Nephron progenitor cell (in vitro differentiated cells): Measurements from ENCODE around the gene KCNB1.

ENCODE experiments used
- DNase-seq: peaks from one replicate; pipeline ENCODE4 v3.0.0; 2021
- H3K27ac Mint-ChIP-seq: 2 replicates; pipeline ENCODE4 v1.8.0; 2021; ENCODE audit warnings: mild to moderate bottlenecking, moderate library complexity, mixed read lengths
- H3K27me3 Mint-ChIP-seq: 2 replicates; pipeline ENCODE4 v1.8.0; 2021; ENCODE audit warnings: mild to moderate bottlenecking, low read depth, mixed read lengths; ENCODE audit not compliant: poor library complexity
- H3K36me3 Mint-ChIP-seq: 2 replicates; pipeline ENCODE4 v1.8.0; 2021; ENCODE audit warnings: low read depth, mixed read lengths
- H3K4me1 Mint-ChIP-seq: 2 replicates; pipeline ENCODE4 v1.8.0; 2021; ENCODE audit warnings: mixed read lengths
- H3K4me3 Mint-ChIP-seq: 2 replicates; pipeline ENCODE4 v1.8.0; 2021; ENCODE audit warnings: mild to moderate bottlenecking, moderate library complexity, mixed read lengths
- H3K9me3 Mint-ChIP-seq: 2 replicates; pipeline ENCODE4 v1.8.0; 2021; ENCODE audit warnings: mild to moderate bottlenecking, moderate library complexity, mixed read lengths
- CTCF ChIP-seq: fragments of 200-600 bp; sonication (generic); IDR thresholded peaks from 2 replicates; pipeline ENCODE4 v1.5.0; 2021; ENCODE audit warnings: antibody characterized with exemption

Gene KCNB1

DNA sequence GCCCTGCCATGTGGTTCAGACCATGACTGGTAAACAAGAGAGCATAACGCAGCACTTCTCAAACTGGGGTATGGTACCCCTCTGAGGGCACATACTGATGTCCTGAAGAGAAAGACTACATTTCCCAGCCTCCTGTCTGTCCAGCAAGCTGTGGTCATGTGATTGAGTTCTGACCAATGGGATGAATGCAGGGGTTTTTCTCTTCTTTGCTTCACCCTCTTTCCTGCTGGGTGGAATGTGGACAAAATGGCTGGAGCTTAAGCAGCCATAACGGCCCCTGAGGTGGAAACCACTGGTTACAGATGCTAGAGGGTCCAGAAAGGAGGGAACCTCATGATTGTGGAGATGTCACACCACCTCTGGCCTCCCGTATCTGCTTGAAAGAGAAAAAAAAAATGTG, 19.4 kb upstream of the KCNB1 start:
- Mint-ChIP-seq H3K27me3 (peaks cover 15% of the 10 kb centered on the region), H3K27ac (no peak overlapping the region), H3K9me3 (no peaks in the 10 kb centered on the region), H3K4me1 (peaks cover 31% of the 10 kb centered on the region), H3K36me3 (no peaks in the 10 kb centered on the region), H3K4me3 (no peak overlapping the region)
- no peak for TF ChIP-seq CTCF
- no peak for DNase-seq

- Mint-ChIP-seq H3K4me1 (peaks cover 8% of the 10 kb centered on the region), H3K27me3 (peaks cover 24% of the 10 kb centered on the region), H3K9me3 (no peaks in the 10 kb centered on the region), H3K4me3 (no peak overlapping the region), H3K27ac (no peak overlapping the region), H3K36me3 (no peaks in the 10 kb centered on the region)
- TF ChIP-seq CTCF, result no peak
- DNase-seq, result no peak
Observed at GRCh38 chr20:49497398-49497669, 14.9 kb upstream of the KCNB1 start.

DNA sequence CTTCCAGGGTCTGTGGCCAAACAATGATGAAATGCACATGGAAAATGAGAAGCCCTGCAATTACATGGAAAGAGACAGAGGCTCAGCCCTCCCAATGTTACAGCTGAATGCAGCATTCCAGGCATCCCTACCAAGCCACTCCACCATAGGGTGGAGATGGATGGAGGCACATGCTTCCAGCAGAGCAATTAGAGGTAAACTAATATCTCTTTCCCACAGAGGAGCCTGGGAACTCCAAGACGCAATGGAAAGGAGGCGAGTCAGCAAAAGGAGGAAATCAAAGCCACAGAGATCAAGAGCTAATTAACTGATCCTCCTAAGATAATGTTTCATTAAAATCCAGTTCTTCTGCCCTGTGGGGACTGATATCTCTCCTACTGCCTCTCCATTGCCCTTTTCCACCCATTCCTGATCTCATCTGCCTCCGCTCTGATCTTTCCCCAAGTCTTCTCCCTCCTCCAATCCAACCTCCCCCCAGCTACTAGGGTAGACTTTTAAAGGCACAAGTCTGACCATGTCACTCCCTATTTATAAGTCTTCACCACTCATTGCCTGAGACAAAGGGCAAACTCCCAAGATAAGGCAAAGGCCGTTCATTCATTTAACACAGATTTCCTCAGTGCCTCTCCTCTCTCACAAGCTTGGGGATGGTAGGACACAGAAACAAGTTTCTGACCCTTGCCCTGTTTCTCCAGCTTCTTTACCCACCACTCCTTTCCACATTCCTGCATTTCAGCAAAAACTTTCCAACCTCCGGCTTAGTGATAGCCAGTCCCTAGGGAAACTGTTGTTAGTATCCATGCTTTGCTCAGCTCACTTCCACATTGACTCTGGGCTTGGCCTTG, 14.3 kb upstream of the KCNB1 start:
- Mint-ChIP-seq H3K4me1 (peaks cover 8% of the 10 kb centered on the region), H3K4me3 (no peak overlapping the region), H3K9me3 (no peaks in the 10 kb centered on the region), H3K27me3 (peaks cover 23% of the 10 kb centered on the region), H3K36me3 (no peaks in the 10 kb centered on the region), H3K27ac (no peak overlapping the region)
- DNase-seq, result no peak
- no peak for TF ChIP-seq CTCF

- no peak overlapping the region for H3K27ac Mint-ChIP-seq
- H3K36me3 Mint-ChIP-seq, result no peaks in the 10 kb centered on the region
- H3K4me3 Mint-ChIP-seq, result no peak overlapping the region
- peaks cover 8% of the 10 kb centered on the region for H3K4me1 Mint-ChIP-seq
- no peak for TF ChIP-seq CTCF
- no peak for DNase-seq
- peaks cover 24% of the 10 kb centered on the region for H3K27me3 Mint-ChIP-seq
- H3K9me3 Mint-ChIP-seq, result no peaks in the 10 kb centered on the region
Observed at GRCh38 chr20:49496043-49496442, 13.6 kb upstream of the KCNB1 start.

- TF ChIP-seq CTCF, result no peak
- no peak for DNase-seq
- H3K27ac Mint-ChIP-seq, result no peak overlapping the region
- H3K4me1 Mint-ChIP-seq, result no peaks in the 10 kb centered on the region
- no peak overlapping the region for H3K4me3 Mint-ChIP-seq
- H3K27me3 Mint-ChIP-seq, result peaks cover 58% of the 10 kb centered on the region
- H3K36me3 Mint-ChIP-seq, result no peaks in the 10 kb centered on the region
- no peaks in the 10 kb centered on the region for H3K9me3 Mint-ChIP-seq
Observed at GRCh38 chr20:49490689-49491088, 8.2 kb upstream of the KCNB1 start.

- no peaks in the 10 kb centered on the region for H3K9me3 Mint-ChIP-seq
- no peaks in the 10 kb centered on the region for H3K36me3 Mint-ChIP-seq
- no peak overlapping the region for H3K4me3 Mint-ChIP-seq
- H3K4me1 Mint-ChIP-seq, result peaks cover 2% of the 10 kb centered on the region
- no peak for TF ChIP-seq CTCF
- H3K27me3 Mint-ChIP-seq, result peaks cover 67% of the 10 kb centered on the region
- DNase-seq, result no peak
- no peak overlapping the region for H3K27ac Mint-ChIP-seq
Observed at GRCh38 chr20:49489688-49490087, 7.2 kb upstream of the KCNB1 start.
